Measurements from ENCODE around the gene FAM229B. TPM values are rescaled to one million over a fixed set of nuclear protein-coding genes. Genes with fewer than 3 reads are reported as not detected.

FAM229B gene
- total RNA-seq, 1 experiment from 2014 or later: 12.3 TPM

DNA sequence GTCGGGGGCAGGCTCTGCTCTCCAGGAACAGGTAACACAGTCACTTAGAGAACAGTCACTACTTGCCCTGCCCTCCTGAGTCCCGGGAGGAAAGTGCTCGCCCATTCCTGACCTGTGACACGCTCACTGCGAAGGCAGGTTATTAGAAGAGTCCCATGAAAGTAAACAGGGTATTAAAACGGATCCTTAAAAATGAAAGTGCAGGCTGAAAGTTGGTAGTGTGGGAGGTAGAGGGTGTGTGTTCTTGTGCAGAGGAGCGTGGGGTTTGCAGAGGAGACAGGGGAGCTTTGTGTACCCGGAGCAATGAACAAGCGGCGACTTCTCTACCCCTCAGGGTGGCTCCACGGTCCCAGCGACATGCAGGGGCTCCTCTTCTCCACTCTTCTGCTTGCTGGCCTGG, 33.4 kb upstream of the FAM229B start, which contains the start of gene CCN6:
Gene CCN6, plus strand, starts transcription at position 104 of the 400 bp plus-strand sequence. Its CDS starts 254 bp downstream, at position 358.
- no peak within 1 kb of the TSS for H3K27ac ChIP-seq
- TF ChIP-seq, protein P1, sequence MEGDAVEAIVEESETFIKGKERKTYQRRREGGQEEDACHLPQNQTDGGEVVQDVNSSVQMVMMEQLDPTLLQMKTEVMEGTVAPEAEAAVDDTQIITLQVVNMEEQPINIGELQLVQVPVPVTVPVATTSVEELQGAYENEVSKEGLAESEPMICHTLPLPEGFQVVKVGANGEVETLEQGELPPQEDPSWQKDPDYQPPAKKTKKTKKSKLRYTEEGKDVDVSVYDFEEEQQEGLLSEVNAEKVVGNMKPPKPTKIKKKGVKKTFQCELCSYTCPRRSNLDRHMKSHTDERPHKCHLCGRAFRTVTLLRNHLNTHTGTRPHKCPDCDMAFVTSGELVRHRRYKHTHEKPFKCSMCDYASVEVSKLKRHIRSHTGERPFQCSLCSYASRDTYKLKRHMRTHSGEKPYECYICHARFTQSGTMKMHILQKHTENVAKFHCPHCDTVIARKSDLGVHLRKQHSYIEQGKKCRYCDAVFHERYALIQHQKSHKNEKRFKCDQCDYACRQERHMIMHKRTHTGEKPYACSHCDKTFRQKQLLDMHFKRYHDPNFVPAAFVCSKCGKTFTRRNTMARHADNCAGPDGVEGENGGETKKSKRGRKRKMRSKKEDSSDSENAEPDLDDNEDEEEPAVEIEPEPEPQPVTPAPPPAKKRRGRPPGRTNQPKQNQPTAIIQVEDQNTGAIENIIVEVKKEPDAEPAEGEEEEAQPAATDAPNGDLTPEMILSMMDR (conservative IDR thresholded peaks at IDR 0.05): no peak
- TF ChIP-seq EZH2 (IDR thresholded peaks at IDR 0.05; ENCODE audit: low read depth): no peak
- ChIA-PET POLR2A (ENCODE audit: unreplicated experiment) (no interaction called here), CTCF (interaction anchor here (0.6 kb wide), 1 partner anchor 180 kb away, joined by 4 read pairs; no protein-coding TSS in a partner anchor)
- H3K27me3 ChIP-seq (ENCODE audit: insufficient read depth, low read depth): no peaks in the 10 kb centered on the region
- H4K20me1 ChIP-seq (ENCODE audit: insufficient read depth): no peaks in the 10 kb centered on the region
- H3F3A ChIP-seq (ENCODE audit: insufficient read depth, low read depth): no peaks in the 10 kb centered on the region
- intact Hi-C loops (cut with micrococcal nuclease; ENCODE audit: unreplicated experiment): no loop called here
- H3K79me2 ChIP-seq (ENCODE audit: low read depth): no peaks in the 10 kb centered on the region
- no peak within 1 kb of the TSS for H3K4me3 ChIP-seq
- peak within 1 kb of the TSS; percentile 49; the same call in 1 of the 2 replicates for H2AFZ ChIP-seq
- 0 out of 2 replicates have a peak, but pooled peaks cover 8% of the 10 kb centered on the region for H3K9me2 ChIP-seq (ENCODE audit: insufficient read depth)
- no peaks in the 10 kb centered on the region for H3K36me3 ChIP-seq (ENCODE audit: low read depth)
- peak in 1 of 2 experiments; percentile 32 for DNase-seq
- H3K4me1 ChIP-seq (replicated peaks; ENCODE audit: insufficient read depth): 0 out of 2 replicates have a peak, but pooled peaks cover 3% of the 10 kb centered on the region
- H3K4me2 ChIP-seq: no peak within 1 kb of the TSS
- no peaks in the 10 kb centered on the region for H3K9me3 ChIP-seq (ENCODE audit: insufficient read depth, low read depth)
- no TSS peak for BruUV-seq (replicated peaks)

DNA sequence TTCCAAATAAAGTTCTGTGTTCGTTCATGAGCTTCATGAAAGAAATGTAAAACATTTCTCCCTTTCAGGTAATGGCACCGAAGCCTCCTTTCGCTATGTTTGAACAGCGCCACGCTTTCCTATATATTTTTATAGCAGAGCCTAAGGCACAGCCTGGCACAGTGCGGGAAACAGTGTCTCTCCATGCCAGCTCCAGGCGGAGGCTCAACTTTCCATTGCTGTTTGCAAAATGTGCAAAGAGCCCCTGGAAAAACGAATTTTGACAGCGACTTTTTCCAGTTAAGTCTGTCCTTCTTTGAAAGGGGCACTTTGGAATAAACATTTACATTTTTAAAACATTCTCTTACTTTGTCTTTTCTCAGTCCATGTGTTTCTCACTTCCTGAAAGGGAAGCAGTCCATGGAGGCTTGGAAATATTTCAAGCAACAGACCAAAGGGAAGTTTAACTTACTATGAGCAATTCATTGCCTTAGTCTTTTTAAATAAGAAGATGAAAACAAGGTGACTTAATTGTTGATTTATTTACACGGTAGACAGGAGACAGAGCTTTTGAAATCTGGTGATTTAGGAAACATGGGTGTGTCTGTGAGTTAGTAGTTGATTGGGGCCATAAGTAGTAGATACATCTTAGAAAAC, 32.7 kb upstream of the FAM229B start:
- H3K36me3 ChIP-seq (ENCODE audit: low read depth): no peaks in the 10 kb centered on the region
- TF ChIP-seq EZH2 (IDR thresholded peaks at IDR 0.05; ENCODE audit: low read depth): no peak
- TF ChIP-seq, protein P1 (conservative IDR thresholded peaks at IDR 0.05): no peak
- H3K27me3 ChIP-seq (ENCODE audit: insufficient read depth, low read depth): no peaks in the 10 kb centered on the region
- no peak overlapping the region for H3K4me2 ChIP-seq
- no peak overlapping the region for H3K27ac ChIP-seq
- intact Hi-C loops (cut with micrococcal nuclease; ENCODE audit: unreplicated experiment): no loop called here
- POLR2A ChIA-PET (ENCODE audit: unreplicated experiment): no interaction called here
- 0 out of 2 replicates have a peak, but pooled peaks cover 8% of the 10 kb centered on the region for H3K9me2 ChIP-seq (ENCODE audit: insufficient read depth)
- CTCF ChIA-PET: interaction anchor here (0.6 kb wide), 1 partner anchor 180 kb away, joined by 4 read pairs; no protein-coding TSS in a partner anchor
- no peaks in the 10 kb centered on the region for H4K20me1 ChIP-seq (ENCODE audit: insufficient read depth)
- no TSS peak for BruUV-seq (replicated peaks)
- H2AFZ ChIP-seq: peak overlapping the region; percentile 49; the same call in 1 of the 2 replicates
- no peak overlapping the region for H3K4me3 ChIP-seq
- H3K9me3 ChIP-seq (ENCODE audit: insufficient read depth, low read depth): no peaks in the 10 kb centered on the region
- H3K4me1 ChIP-seq (replicated peaks; ENCODE audit: insufficient read depth): 0 out of 2 replicates have a peak, but pooled peaks cover 3% of the 10 kb centered on the region
- no peaks in the 10 kb centered on the region for H3K79me2 ChIP-seq (ENCODE audit: low read depth)
- peak in 1 of 2 experiments; percentile 18 for DNase-seq
- H3F3A ChIP-seq (ENCODE audit: insufficient read depth, low read depth): no peaks in the 10 kb centered on the region

DNA sequence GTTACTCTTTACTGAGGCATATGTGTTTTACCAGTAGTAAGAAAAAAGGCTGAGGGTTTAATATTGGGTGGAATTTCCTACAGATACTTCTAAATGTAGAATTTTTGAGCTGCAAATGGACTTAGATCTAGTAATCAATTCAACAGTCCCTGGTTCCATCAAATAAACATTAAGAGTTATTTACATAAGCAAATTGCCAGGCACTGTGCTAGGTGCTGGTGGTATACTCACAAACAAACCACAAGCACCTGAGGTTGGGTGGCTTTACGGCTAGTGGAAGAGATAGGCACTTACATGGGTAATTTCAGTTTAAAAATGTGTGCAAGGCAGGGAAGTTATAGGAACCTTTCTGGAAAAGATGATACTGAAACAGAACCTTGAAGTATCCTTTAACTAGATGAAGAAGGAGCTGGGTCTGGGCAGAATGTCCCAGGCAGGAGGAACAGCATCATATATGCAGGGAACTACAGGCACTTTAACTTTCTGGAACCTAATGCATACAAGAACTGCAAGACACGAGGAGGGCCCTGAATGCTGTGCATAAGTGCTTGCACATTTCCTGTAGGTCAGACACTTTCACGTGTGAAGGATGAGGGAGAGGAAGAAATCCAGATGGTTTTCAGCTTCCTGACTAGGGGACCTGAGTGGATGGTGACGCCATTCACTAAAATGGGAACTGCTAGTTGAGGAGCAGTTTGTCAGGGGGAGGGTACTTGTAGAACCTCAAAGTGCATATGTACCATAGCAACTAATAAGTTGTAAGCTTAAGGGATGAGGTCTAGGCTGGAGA, 29.0 kb upstream of the FAM229B start:
- Histone ChIP-seq H3K9me3 (ENCODE audit: insufficient read depth, low read depth) (no peaks in the 10 kb centered on the region), H3K9me2 (ENCODE audit: insufficient read depth) (peaks cover 10% of the 10 kb centered on the region; the same call in 1 of the 2 replicates), H3K27me3 (ENCODE audit: insufficient read depth, low read depth) (no peaks in the 10 kb centered on the region), H3K36me3 (ENCODE audit: low read depth) (no peaks in the 10 kb centered on the region), H3K4me1 (replicated peaks; ENCODE audit: insufficient read depth) (peaks cover 3% of the 10 kb centered on the region; the same call in 1 of the 2 replicates), H2AFZ (no peak overlapping the region), H3K4me3 (no peak overlapping the region), H4K20me1 (ENCODE audit: insufficient read depth) (no peaks in the 10 kb centered on the region), H3K27ac (no peak overlapping the region), H3K4me2 (no peak overlapping the region), H3K79me2 (ENCODE audit: low read depth) (no peaks in the 10 kb centered on the region), H3F3A (ENCODE audit: insufficient read depth, low read depth) (no peaks in the 10 kb centered on the region)
- no peak for TF ChIP-seq EZH2 (IDR thresholded peaks at IDR 0.05; ENCODE audit: low read depth)
- TF ChIP-seq, protein P1 (conservative IDR thresholded peaks at IDR 0.05): no peak
- intact Hi-C loops (cut with micrococcal nuclease; ENCODE audit: unreplicated experiment): no loop called here
- ChIA-PET POLR2A (ENCODE audit: unreplicated experiment) (no interaction called here), CTCF (interaction anchor here (0.6 kb wide), 1 partner anchor 15 kb away, joined by 7 read pairs; no protein-coding TSS in a partner anchor)
- no TSS peak for BruUV-seq (replicated peaks)
- DNase-seq: peak in 1 of 2 experiments; percentile 32
